Left hindlimb (tissue), 1 donor: ENCODE results near the gene KYNU.
"Not testable (repeated sequence)": the region's sequence is repeated elsewhere in the genome, so short reads cannot be mapped to it uniquely, and the experiment has no call there.

Experiments used
- DNase-seq: peaks from one replicate; pipeline ENCODE4 v3.0.0-alpha.2; 2018

KYNU gene

GRCh38 chr2:143034292-143035074 is 157.0 kb downstream of the KYNU start:
- peak; percentile 37 for DNase-seq

GRCh38 chr2:143051465-143051864 is 174.0 kb downstream of the KYNU start:
- DNase-seq: no peak

DNA sequence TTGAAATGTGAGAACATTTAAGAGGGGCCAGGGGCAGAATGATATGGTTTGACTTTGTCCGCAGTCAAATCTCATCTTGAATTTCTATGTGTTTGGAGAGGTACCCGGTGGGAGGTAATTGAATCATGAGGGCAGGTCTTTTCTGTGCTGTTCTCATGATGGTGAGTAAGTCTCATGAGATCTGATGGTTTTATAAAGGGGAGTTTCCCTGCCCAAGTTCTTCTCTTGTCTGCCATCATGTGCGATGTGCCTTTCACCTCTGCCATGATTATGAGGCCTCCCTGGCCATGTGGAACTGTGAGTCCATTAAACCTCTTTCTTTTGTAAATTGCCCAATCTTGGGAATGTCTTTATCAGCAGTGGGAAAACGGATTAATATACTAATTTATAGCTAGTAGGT is 176.0 kb downstream of the KYNU start:
- not testable (repeated sequence) for DNase-seq

GRCh38 chr2:143056550-143056949 is 179.1 kb downstream of the KYNU start:
- no peak for DNase-seq

DNA sequence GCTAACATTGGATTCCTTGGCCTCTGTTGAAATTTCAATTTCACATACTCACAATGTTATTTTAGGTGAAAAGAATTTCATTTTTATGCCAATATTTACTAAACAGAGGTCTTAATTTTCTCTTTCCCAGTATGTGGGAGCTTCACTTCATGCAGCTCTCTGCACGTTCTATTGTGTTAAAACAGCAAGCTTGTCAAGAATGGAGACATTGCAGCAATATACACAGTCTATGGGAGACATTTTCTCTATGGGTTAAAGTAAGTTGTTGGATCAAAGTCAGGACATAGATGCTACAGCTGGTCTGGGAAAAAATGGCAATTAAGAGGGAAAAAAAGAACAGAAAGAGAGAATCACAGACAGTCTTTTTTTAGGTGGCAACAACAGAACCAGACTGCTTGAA is 181.4 kb downstream of the KYNU start:
- no peak for DNase-seq

- no peak for DNase-seq
Measured at GRCh38 chr2:143063612-143064200, 186.2 kb downstream of the KYNU start.

DNA sequence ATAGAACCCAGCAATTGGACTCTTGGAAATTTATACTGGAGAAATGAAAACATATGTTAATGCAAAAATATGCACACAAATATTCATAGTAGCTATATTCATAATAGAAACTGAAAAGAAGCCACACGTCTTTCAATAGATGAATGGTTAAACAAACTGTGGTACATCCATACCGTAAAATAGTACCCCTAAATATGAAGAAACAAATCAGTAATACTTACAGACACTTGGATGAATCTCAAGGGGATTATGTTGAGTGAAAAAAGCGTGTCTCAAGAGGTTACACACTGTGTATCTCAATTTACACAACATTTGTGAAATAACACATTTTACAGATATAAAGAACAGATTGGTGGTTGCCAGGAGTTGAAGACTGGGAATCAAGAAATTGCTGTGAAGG is 190.6 kb downstream of the KYNU start:
- no peak for DNase-seq

DNA sequence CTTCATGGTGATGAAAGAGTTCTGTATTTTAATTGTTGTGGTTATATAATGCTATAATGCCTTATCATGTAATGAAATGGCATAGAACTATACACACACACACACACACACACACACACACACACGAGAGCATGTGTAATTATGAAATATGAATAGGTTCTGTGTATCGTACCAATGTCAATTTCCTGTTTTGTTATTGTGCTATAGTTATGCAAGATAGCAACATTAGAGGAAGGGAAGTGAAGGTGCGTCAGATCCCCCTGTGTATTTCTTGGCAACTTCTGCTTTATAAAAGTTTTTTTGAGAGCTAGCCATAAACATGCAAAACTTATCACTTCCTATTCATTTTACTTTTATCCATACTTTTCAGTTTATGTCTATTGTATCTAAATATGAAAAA is 191.0 kb downstream of the KYNU start:
- DNase-seq: no peak

DNA sequence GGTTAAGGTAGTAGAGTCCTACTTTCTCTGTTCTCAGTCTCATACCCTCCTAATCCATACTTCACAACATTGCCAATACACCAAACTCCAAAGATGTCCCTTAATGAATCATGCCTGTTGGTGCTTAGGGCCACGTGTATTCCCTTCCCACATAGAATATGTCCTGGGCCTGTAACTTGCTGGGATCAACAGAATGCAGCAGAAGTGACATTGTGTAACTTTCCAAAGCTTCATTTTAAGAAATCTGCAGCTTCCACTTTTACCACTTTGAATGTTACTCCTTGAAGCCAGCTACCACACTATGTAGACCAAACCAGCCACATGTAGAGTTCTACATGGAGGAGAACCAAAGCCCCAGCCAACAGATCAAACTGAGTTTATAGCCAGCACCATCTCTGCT is 193.2 kb downstream of the KYNU start:
- DNase-seq: no peak

GRCh38 chr2:143071185-143071876 is 193.9 kb downstream of the KYNU start:
- DNase-seq: no peak

GRCh38 chr2:143074913-143075312 is 197.4 kb downstream of the KYNU start:
- not testable (repeated sequence) for DNase-seq

GRCh38 chr2:143075711-143076110 is 198.2 kb downstream of the KYNU start:
- no peak for DNase-seq

- no peak for DNase-seq
Measured at GRCh38 chr2:143078104-143078503, 200.6 kb downstream of the KYNU start.

- no peak for DNase-seq
Measured at GRCh38 chr2:143081616-143082015, 204.2 kb downstream of the KYNU start.

- DNase-seq: no peak
Measured at GRCh38 chr2:143083636-143084035, 206.2 kb downstream of the KYNU start.

DNA sequence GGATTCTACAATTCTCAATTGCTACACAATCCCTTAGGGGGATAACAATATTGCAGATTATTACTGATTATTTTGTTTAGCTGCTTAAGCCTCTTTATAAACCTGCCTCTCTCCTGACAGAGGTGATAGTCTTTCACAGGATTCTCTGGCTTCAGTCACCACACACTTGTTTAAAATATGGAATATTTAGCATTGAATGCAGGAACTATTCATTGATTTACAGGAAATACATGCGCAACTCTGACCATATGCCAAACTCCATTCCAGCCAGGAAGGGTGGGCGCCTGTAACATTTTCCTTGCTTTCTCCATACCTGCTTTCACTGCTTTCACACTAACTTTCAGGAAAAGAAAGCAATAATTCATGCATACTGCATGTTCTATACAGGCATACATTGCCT is 207.0 kb downstream of the KYNU start:
- no peak for DNase-seq

- DNase-seq: no peak
Measured at GRCh38 chr2:143085125-143085784, 207.8 kb downstream of the KYNU start.

GRCh38 chr2:143087033-143087432 is 209.6 kb downstream of the KYNU start:
- DNase-seq: no peak

DNA sequence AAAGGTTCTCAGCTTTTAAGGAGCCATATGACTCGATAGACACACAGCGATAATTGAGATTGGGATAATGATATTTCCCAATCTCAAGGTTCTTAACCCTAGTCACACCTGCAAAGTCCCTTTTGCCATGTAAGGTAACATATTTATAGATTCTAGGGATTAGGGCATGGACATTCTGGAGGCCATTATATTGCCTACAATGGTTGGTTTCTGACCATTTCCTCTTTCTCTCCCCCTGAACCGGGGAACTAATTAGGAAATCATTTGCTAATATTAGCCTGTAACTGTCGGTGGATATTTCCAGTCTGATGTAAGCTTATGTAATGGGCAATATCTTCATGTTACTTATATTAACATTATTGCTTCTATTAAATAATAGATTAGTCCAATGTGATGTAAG is 210.9 kb downstream of the KYNU start:
- no peak for DNase-seq

DNA sequence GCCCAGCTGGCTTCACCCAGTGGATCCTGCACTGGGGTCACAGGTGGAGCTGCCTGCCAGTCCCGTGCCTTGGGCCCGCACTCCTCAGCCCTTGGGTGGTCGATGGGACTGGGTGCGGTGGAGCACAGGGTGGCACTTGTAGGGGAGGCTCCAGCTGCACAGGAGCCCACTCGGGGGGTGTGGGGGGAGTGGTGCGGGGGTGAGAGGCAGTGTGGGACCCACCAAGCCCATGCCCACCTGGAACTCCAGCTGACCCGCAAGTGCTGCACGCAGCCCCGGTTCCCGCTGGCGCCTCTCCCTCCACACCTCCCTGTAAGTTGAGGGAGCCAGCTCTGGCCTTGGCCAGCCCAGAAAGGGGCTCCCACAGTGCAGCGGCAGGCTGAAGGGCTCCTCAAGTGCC is 212.1 kb downstream of the KYNU start:
- not testable (repeated sequence) for DNase-seq
